ENCODE measurements around the gene LSP1. TPM values are rescaled to one million over a fixed set of nuclear protein-coding genes. Genes with fewer than 3 reads are reported as not detected.
"Not testable (repeated sequence)": the region's sequence is repeated elsewhere in the genome, so short reads cannot be mapped to it uniquely, and the experiment has no call there.

Gene LSP1
- total RNA-seq, 1 donor, result 357 TPM

DNA sequence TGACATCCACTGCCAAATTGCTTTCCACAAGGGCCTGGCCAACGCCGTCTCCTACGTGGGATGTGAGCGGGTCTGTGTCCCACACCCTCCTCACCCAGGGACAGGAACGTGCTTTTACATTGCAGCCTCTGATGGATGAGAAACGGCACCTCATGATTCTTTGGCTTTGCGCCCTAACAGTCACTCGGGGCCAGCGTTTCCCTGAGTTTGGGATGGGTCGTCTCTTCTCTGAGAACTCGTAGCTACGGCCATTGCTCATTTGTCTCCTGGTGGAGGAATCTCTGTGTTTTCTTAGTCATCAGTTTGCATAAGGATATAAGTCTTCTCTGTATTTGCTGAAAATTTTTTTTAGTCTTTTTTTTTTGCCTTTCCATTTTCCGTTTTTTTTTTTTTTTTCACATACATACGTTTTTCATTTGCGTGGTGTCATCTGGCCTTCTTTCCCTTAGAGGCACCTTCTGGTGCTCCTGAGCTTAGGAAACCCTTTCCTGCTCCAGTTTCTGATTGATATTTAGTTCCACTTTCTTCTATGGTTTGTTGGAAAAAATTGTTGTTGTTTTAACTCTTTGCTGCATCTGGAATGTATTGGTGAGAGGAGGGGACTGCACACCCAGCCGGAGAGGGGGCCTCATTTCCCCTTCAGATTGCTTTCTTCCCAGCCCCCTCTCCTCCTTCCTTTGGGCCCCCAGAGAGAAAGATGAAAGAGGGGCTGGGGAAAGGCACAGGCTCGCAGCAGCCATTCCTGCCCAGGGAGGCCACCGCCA, 78.6 kb downstream of the LSP1 start:
- Histone ChIP-seq H3K9me3 (ENCODE audit: low read depth, low read length) (no peaks in the 10 kb centered on the region), H3K27me3 (ENCODE audit: insufficient read depth, low read length) (peaks cover 4% of the 10 kb centered on the region), H3K4me1 (ENCODE audit: insufficient read depth, low read length) (no peaks in the 10 kb centered on the region), H3K4me3 (ENCODE audit: low read length) (no peak overlapping the region)

DNA sequence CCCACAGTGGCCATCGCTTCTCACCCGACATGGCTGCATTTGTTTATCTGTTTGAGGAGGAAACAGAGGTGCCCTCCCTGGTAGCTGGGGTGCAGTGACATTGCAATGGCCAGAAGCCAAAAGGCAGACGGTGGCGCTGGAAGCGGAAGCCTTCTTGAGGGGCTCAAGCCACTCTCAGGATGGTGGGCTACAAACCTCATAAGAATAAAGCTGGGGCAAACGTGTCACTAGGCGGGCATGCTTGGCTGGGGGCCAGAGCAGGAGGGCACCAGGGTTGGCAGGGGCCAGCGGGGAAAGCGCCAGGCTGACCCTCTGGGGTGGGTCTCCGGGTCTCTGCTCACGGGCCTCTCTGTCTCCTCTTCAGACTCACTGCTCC, 79.2 kb downstream of the LSP1 start:
- H3K4me3 ChIP-seq (ENCODE audit: low read length), result no peak overlapping the region
- H3K4me1 ChIP-seq (ENCODE audit: insufficient read depth, low read length), result no peaks in the 10 kb centered on the region
- peaks cover 4% of the 10 kb centered on the region for H3K27me3 ChIP-seq (ENCODE audit: insufficient read depth, low read length)
- no peaks in the 10 kb centered on the region for H3K9me3 ChIP-seq (ENCODE audit: low read depth, low read length)

DNA sequence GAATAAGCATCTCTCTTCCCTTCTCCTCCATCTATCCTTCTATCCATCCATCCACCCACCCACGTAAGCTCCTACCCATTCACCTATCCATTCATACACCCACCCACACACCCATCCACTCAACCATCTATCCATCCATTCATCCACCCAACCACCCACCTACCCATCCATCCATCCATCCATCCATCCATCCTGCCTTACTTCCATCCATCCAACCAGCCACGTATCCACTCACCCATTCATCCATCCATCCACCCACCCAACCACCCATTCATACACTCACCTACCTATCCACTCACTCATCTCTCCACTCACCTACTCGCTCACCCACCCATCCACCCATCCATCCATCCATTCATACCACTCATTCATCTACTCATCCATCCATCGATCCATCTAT, 79.8 kb downstream of the LSP1 start:
- H3K4me1 ChIP-seq (ENCODE audit: insufficient read depth, low read length), result no peaks in the 10 kb centered on the region
- no peak overlapping the region for H3K4me3 ChIP-seq (ENCODE audit: low read length)
- peaks cover 4% of the 10 kb centered on the region for H3K27me3 ChIP-seq (ENCODE audit: insufficient read depth, low read length)
- no peaks in the 10 kb centered on the region for H3K9me3 ChIP-seq (ENCODE audit: low read depth, low read length)

- Histone ChIP-seq H3K27me3 (ENCODE audit: insufficient read depth, low read length) (peaks cover 4% of the 10 kb centered on the region), H3K4me3 (ENCODE audit: low read length) (no peak overlapping the region), H3K4me1 (ENCODE audit: insufficient read depth, low read length) (no peaks in the 10 kb centered on the region)
Measured at GRCh38 chr11:1933416-1934334, 80.8 kb downstream of the LSP1 start.

DNA sequence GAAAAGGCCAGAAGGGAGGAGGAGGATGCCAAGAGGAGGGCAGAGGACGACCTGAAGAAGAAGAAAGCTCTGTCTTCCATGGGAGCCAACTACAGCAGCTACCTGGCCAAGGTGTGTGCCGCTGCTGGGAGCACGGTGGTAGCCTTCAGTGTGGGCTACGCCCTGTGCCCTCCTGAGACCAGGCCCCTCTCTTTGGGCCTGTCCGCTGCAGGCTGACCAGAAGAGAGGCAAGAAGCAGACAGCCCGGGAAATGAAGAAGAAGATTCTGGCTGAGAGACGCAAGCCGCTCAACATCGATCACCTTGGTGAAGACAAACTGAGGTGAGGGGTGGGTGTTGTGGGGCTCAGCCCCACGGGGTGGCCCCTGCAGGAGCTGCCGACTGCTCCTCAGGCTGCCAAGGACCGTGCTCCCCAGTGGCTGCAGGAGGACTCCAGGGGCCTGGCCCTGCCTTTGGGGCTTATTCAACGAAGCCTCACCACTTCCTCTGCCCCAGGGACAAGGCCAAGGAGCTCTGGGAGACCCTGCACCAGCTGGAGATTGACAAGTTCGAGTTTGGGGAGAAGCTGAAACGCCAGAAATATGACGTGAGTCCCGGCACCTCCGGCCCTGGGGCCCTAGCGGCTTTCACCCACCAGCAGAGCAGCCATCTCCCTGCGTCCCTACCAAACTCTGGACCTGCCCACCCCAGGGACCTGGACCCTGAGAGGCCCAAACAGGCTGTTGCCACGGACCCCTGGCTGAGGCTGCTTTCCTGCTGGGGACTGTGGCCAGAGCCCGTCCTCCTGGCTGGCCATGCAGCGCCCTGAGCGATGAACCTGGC, 81.7 kb downstream of the LSP1 start:
- no peaks in the 10 kb centered on the region for H3K4me1 ChIP-seq (ENCODE audit: insufficient read depth, low read length)
- H3K4me3 ChIP-seq (ENCODE audit: low read length), result no peak overlapping the region
- H3K27me3 ChIP-seq (ENCODE audit: insufficient read depth, low read length), result peaks cover 4% of the 10 kb centered on the region
- H3K9me3 ChIP-seq (ENCODE audit: low read depth, low read length), result no peaks in the 10 kb centered on the region

More at GRCh38 chr11:1933416-1934334, 80.8 kb downstream of the LSP1 start:
- H3K9me3 ChIP-seq (ENCODE audit: low read depth, low read length), result no peaks in the 10 kb centered on the region

GRCh38 chr11:1935156-1936071, 82.5 kb downstream of the LSP1 start:
- no peak overlapping the region for H3K4me3 ChIP-seq (ENCODE audit: low read length)
- H3K4me1 ChIP-seq (ENCODE audit: insufficient read depth, low read length), result no peaks in the 10 kb centered on the region
- H3K27me3 ChIP-seq (ENCODE audit: insufficient read depth, low read length), result peaks cover 4% of the 10 kb centered on the region
- H3K9me3 ChIP-seq (ENCODE audit: low read depth, low read length), result no peaks in the 10 kb centered on the region

DNA sequence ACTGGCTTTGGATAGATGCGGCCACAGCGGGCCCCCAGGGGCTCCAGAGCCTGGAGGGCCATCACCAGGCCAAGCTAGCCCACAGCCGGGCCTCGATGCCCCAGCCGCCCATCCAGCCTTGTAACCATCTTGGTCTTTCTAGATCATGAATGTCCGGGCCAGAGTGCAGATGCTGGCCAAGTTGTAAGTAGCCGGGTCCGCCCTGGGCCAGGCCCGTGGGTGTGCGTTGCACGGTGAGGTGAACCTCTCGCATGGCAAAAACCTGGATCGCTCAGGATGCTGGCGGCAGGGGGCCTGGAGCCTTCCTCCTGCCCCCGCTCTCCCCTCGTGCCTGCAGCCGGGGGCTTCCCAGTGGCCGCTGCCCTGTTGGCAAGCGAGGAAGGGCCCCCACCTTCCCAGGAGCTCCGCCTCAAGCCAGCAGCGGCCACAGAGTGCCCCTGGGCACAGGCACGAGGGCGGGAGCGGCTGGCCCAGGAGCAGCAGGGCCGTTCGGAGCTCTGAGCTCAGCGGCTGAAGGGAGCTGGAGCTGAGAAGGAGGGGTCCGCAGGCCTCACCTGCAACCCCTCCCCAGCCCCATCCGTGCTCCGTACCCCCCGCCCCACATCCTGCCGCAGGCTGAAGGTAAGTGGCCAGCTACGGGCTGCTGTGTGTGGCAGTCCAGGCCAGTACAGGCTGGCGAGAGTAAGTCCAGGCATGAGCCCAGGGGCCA, 83.3 kb downstream of the LSP1 start:
- no peaks in the 10 kb centered on the region for H3K9me3 ChIP-seq (ENCODE audit: low read depth, low read length)
- peaks cover 4% of the 10 kb centered on the region for H3K27me3 ChIP-seq (ENCODE audit: insufficient read depth, low read length)
- H3K4me1 ChIP-seq (ENCODE audit: insufficient read depth, low read length), result no peaks in the 10 kb centered on the region
- H3K4me3 ChIP-seq (ENCODE audit: low read length), result no peak overlapping the region

DNA sequence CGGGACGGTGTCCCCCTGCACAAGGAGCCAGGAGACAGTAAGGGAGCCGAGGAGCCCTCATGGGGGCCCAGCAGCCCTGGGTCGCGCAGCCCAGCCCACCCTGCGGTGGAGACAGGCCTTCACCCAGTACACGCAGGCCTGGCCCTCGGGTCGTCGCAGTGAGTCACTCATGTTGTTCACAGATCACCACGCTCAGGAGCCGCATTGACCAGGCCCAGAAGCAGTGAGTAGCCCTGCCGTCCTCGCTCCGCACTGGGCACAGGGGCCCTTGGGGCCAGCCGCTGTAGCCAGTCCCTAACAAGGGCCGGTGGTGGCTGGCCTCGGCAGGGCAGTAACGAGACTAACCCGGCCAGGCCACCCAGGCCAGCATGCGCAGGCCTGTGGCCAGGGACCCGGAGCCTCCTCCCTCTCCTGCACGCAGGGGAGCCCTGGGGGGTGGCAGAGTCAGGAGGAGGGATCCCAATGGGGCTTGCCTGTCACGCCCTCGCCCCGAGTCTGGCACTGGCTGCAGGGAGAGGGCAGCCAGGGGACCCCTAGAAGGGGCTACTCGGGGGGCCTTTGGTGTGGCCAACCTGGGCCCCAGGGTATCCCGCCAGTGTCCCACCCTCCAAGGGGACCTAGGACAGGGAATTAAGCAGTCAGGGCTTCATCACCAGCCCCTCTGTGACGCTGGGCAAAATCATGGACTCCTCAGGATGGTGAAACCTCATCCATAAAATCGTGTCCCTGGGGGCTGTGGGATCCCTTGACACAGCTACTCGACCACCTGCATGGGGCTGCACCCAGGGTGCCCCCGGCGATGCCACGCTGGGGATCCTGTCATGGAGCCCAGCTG, 84.1 kb downstream of the LSP1 start:
- no peaks in the 10 kb centered on the region for H3K9me3 ChIP-seq (ENCODE audit: low read depth, low read length)
- no peaks in the 10 kb centered on the region for H3K27me3 ChIP-seq (ENCODE audit: insufficient read depth, low read length)
- H3K4me3 ChIP-seq (ENCODE audit: low read length), result no peak overlapping the region
- H3K4me1 ChIP-seq (ENCODE audit: insufficient read depth, low read length), result no peaks in the 10 kb centered on the region

- no peaks in the 10 kb centered on the region for H3K4me1 ChIP-seq (ENCODE audit: insufficient read depth, low read length)
- H3K27me3 ChIP-seq (ENCODE audit: insufficient read depth, low read length), result no peaks in the 10 kb centered on the region
- H3K9me3 ChIP-seq (ENCODE audit: low read depth, low read length), result no peaks in the 10 kb centered on the region
- H3K4me3 ChIP-seq (ENCODE audit: low read length), result no peak overlapping the region
Measured at GRCh38 chr11:1937616-1938342, 84.9 kb downstream of the LSP1 start.

DNA sequence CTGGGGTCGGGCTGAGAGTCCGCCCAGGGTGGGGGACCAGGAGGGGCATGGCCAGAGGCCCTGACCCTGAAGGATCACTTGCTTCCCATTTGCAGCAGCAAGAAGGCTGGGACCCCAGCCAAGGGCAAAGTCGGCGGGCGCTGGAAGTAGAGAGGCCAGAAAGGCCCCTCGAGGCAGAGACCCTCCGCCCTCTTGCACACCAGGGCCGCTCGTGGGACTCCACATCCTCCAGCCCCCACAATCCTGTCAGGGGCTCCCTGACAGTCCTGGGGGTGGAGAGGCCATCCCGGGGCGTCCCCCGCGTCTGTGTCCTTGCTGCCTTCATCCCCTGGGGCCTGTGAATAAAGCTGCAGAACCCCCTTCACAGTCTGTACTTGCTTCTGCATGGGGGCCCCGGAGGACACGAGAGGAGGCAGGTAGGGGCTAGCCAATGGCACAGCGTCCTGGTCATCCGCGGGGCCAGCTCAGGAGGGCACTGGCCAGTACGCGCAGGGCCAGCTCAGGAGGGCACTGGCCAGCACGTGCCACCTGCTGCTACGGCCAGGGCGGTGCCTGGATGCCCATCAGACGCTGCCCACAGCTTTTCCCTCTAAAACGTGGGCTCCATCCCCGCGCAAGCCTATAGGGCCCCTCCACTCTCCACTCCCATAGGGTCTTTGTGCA, 85.6 kb downstream of the LSP1 start:
- H3K9me3 ChIP-seq (ENCODE audit: low read depth, low read length), result no peaks in the 10 kb centered on the region
- no peaks in the 10 kb centered on the region for H3K27me3 ChIP-seq (ENCODE audit: insufficient read depth, low read length)
- H3K4me1 ChIP-seq (ENCODE audit: insufficient read depth, low read length), result no peaks in the 10 kb centered on the region
- no peak overlapping the region for H3K4me3 ChIP-seq (ENCODE audit: low read length)

DNA sequence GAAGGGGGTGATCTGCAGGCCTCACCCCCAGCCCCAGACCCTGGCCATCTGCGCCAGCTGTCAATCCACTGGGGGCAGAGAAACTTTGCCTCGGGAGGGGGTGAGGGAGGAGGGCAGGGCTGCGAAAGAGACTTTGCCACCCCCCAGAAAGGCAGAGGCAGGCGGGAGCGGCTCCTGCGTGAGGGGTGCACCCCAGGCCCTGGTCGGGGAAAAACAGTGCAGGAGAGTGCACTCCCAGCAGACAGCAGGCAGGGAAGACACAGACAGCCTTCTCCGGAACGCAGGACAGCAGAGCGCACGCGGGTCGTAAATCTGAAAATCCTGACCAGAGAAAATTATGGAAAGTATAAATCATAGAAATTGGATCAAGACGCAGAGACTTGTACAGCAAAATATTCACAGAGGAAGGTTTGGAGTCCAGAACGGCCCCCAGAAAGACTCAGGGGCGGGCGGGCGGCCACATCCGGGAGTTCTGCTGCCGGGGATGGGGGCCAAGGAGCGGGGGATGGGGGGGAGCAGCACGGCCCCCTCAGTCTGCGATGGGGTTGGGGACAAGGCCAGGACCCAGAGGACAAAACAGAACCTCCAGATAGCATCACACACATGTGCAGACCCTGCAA, 86.2 kb downstream of the LSP1 start:
- no peaks in the 10 kb centered on the region for H3K9me3 ChIP-seq (ENCODE audit: low read depth, low read length)
- no peak overlapping the region for H3K4me3 ChIP-seq (ENCODE audit: low read length)
- no peaks in the 10 kb centered on the region for H3K27me3 ChIP-seq (ENCODE audit: insufficient read depth, low read length)
- H3K4me1 ChIP-seq (ENCODE audit: insufficient read depth, low read length), result no peaks in the 10 kb centered on the region

DNA sequence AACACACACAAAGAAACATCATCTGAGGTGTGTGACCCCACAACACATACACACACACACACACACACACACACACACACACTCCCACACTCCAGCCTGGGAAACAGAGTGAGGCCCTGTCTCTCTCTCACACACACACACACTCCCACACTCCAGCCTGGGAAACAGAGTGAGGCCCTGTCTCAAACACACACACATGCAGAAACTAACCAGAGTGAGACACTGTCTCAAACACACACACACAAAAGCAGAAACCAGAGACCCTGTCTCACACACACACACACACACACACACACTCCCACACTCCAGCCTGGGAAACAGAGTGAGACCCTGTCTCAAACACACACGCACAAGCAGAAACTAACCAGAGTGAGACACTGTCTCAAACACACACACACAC, 86.9 kb downstream of the LSP1 start:
- not testable (repeated sequence) for H3K4me3 ChIP-seq (ENCODE audit: low read length); H3K4me1 ChIP-seq (ENCODE audit: insufficient read depth, low read length); H3K27me3 ChIP-seq (ENCODE audit: insufficient read depth, low read length); H3K9me3 ChIP-seq (ENCODE audit: low read depth, low read length)

All from mononuclear cell (primary cell).